IPS-18a (cell line): ENCODE data around the gene MOSPD2.
A peak's percentile ranks its signal among the peaks of the same experiment; 100 is the strongest.

Experiments used
- H3K27ac ChIP-seq: one replicate; pipeline ENCODE4 v1.5.1; 2013; ENCODE audit warnings: low read length
- H3K27me3 ChIP-seq: one replicate; pipeline ENCODE4 v1.6.1; 2013; ENCODE audit warnings: mild to moderate bottlenecking, low read length; ENCODE audit not compliant: control insufficient read depth, insufficient read depth
- H3K36me3 ChIP-seq: one replicate; pipeline ENCODE4 v1.6.1; 2013; ENCODE audit warnings: low read depth, low read length; ENCODE audit not compliant: control insufficient read depth
- H3K4me1 ChIP-seq: one replicate; pipeline ENCODE4 v1.6.1; 2013; ENCODE audit warnings: low read depth, low read length; ENCODE audit not compliant: control insufficient read depth
- H3K4me3 ChIP-seq: one replicate; pipeline ENCODE4 v1.5.1; 2013; ENCODE audit warnings: low read length
- H3K9ac ChIP-seq: one replicate; pipeline ENCODE4 v1.6.1; 2013; ENCODE audit warnings: mild to moderate bottlenecking, low read length, moderate library complexity
- H3K9me3 ChIP-seq: one replicate; pipeline ENCODE4 v1.6.1; 2013; ENCODE audit warnings: low read depth, low read length; ENCODE audit not compliant: control insufficient read depth

The MOSPD2 gene

DNA sequence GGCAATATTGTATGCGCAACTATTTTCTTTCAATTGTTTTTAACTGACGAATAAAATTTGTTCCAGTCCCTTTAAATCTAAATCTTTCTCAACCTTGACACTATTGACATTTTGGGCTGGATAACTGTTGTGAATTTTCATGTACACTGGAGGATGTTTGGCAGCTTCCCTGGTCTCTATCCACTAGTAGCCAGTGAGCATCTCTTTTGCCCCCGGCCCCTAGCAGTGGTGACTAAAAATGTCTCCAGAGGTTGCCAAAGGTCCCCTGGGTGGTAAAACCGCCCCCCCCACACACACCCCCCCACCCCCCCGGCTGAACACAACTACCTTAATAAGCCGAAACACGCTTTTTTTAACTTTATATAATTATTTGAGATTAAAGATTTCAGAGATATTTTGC is 866 bp upstream of the MOSPD2 start:
- H3K27ac ChIP-seq: no peak overlapping the region
- H3K4me3 ChIP-seq: peak overlapping the region; percentile 93
- no peaks in the 10 kb centered on the region for H3K27me3 ChIP-seq

DNA sequence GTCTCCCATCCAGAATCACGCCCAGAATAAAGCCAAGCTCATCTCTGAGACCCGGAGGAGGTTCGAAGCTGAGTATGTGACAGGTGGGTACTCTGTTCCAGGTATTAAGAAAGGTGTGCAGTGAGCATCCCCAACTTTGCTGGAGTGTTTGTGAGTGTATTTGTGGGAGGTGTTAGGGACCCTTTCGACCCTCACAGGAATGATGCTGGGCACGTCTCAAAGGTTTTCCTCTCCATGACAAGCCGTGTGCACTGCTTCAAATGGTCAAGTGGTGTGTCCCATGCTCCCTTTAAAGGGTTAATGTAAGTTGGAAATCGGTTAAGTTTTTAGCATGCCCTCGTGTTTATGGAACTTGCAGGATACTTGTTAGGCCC is 442 bp downstream of the MOSPD2 start:
- Histone ChIP-seq H3K4me3 (peak overlapping the region; percentile 95), H3K27ac (peak overlapping the region; percentile 46)

More for the DNA sequence above, 866 bp upstream of the MOSPD2 start:
- Histone ChIP-seq H3K36me3 (peaks cover 10% of the 10 kb centered on the region), H3K4me1 (peaks cover 10% of the 10 kb centered on the region), H3K9me3 (peaks cover 4% of the 10 kb centered on the region), H3K9ac (peak overlapping the region; percentile 82)

DNA sequence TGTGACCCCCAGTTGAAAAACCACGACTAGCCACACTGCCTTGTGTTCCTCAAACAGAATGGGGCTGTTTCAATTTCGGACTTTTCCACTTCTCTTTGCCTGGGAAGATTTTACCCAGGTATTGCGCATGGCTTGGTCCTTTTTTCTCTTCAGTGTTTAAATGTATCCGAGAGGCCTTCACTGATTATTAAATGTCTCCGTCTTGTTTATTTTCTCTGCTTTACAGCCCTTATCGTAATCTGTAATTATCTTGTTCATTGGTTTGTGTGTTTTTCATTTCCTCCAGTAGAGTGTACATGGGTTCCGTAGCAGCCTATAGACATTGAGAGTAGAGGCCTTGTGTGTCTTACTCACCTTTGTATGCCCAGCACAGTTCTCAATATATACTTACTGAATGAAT is 2.4 kb downstream of the MOSPD2 start:
- no peaks in the 10 kb centered on the region for H3K27me3 ChIP-seq
- no peaks in the 10 kb centered on the region for H3K36me3 ChIP-seq
- H3K4me3 ChIP-seq: no peak overlapping the region
- H3K27ac ChIP-seq: no peak overlapping the region
- H3K9ac ChIP-seq: no peak overlapping the region
- H3K4me1 ChIP-seq: peaks cover 10% of the 10 kb centered on the region
- no peaks in the 10 kb centered on the region for H3K9me3 ChIP-seq

More for the DNA sequence above, 442 bp downstream of the MOSPD2 start:
- H3K9ac ChIP-seq: peak overlapping the region; percentile 85
- no peaks in the 10 kb centered on the region for H3K27me3 ChIP-seq
- H3K9me3 ChIP-seq: no peaks in the 10 kb centered on the region
- H3K4me1 ChIP-seq: peaks cover 10% of the 10 kb centered on the region
- peaks cover 2% of the 10 kb centered on the region for H3K36me3 ChIP-seq

DNA sequence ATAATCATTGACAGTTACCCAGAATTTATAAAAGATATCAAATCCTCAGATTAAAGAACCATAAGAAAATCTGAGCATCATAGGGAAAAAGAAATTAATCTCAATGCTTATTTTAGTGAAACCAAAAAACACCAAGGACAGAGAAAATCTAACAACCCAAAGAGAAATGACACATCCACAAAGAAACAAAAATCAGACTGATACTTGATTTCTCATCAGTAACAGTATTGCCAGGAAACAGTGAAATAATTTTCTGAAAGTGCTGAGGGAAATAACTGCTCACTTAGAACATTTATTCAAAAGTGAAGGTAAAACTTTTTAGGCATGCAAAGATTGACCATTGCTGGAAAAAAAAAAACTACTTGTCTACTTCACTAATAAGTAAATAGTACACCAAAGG is 10.6 kb downstream of the MOSPD2 start:
- no peak overlapping the region for H3K4me3 ChIP-seq
- no peak overlapping the region for H3K27ac ChIP-seq
- no peak overlapping the region for H3K9ac ChIP-seq
- no peaks in the 10 kb centered on the region for H3K36me3 ChIP-seq
- no peaks in the 10 kb centered on the region for H3K9me3 ChIP-seq
- no peaks in the 10 kb centered on the region for H3K27me3 ChIP-seq
- no peaks in the 10 kb centered on the region for H3K4me1 ChIP-seq

DNA sequence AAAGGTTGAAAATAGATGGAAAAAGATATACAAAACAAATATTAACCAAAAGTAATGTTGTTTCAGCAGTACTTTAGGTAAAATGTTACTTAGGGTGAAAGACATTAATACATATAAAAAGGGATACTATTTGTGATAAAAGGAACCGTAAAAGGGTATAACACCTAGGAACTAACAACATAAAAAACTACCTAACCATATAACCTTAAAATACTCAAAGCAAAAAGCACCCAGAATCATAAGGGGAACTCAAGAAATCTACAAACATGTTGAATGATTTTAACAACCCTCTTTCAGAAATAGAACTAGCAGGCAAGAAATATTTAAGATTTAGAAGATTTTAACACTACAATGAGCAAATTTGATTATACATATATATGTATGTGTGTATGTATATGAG is 11.5 kb downstream of the MOSPD2 start:
- Histone ChIP-seq H3K4me1 (no peaks in the 10 kb centered on the region), H3K4me3 (no peak overlapping the region), H3K27ac (no peak overlapping the region), H3K36me3 (no peaks in the 10 kb centered on the region), H3K27me3 (no peaks in the 10 kb centered on the region), H3K9ac (no peak overlapping the region), H3K9me3 (no peaks in the 10 kb centered on the region)

DNA sequence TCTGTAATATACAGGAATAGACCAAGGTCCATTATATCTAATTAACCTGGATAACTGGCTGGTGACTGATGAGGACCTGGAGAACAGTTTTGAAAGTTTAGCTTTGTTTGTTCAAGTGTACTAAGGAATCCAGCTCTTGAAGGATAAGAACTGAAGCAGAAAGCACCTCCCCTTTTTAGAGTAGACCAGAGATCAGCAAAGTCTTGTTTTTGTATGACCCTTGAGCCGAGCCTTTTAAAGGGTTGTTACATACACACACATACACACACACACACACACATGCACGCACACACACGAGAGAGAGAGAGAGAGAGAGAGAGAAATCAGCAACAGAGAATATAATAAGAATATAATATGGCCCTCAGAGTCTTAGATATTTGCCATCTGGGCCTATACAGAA is 13.0 kb downstream of the MOSPD2 start:
- Histone ChIP-seq H3K9me3 (no peaks in the 10 kb centered on the region), H3K27me3 (no peaks in the 10 kb centered on the region), H3K4me1 (no peaks in the 10 kb centered on the region)

DNA sequence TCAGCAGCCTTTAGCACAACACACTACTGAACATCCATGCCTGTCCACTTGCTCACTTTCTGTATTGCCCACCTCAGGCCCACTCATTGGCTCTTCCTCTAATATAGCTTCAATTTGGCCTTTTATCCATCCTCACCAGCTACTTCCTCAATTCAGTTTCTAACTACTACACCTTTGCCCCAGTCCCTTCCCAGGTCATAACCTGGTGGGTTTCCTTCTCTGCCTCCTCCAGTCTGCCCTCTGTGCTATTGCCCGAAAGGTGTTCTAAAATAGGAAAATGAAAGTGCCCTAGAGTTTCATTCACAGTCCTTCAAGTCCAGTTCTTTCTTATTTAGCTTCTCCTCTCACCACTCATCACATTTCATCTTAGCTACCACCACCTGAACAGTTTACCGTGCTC is 23.1 kb downstream of the MOSPD2 start:
- Histone ChIP-seq H3K4me1 (peaks cover 6% of the 10 kb centered on the region), H3K4me3 (no peak overlapping the region), H3K27ac (no peak overlapping the region), H3K9me3 (no peaks in the 10 kb centered on the region), H3K27me3 (no peaks in the 10 kb centered on the region), H3K36me3 (peaks cover 3% of the 10 kb centered on the region), H3K9ac (no peak overlapping the region)

More for the DNA sequence above, 13.0 kb downstream of the MOSPD2 start:
- no peak overlapping the region for H3K9ac ChIP-seq
- no peak overlapping the region for H3K4me3 ChIP-seq
- no peak overlapping the region for H3K27ac ChIP-seq
- H3K36me3 ChIP-seq: no peaks in the 10 kb centered on the region

DNA sequence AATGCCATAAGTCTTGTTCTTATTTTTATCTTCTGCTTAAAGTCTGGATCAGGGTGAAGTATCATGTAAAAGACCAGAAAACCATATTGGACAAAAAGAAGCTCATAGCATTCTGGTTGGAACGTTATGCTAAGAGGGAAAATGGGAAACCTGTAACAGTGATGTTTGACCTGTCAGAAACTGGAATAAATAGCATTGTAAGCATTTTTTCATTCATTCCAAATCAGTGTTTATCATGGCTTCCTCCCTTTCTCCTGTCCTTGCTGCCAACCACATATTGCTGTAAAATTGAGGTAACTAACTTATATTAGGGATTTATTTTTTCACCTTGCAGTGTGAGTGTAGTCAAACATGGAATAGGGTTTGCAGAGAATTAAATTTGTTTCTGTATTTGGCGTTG is 23.8 kb downstream of the MOSPD2 start:
- Histone ChIP-seq H3K9ac (no peak overlapping the region), H3K4me3 (no peak overlapping the region), H3K36me3 (peaks cover 3% of the 10 kb centered on the region), H3K9me3 (no peaks in the 10 kb centered on the region), H3K27ac (no peak overlapping the region), H3K4me1 (peaks cover 6% of the 10 kb centered on the region), H3K27me3 (no peaks in the 10 kb centered on the region)

DNA sequence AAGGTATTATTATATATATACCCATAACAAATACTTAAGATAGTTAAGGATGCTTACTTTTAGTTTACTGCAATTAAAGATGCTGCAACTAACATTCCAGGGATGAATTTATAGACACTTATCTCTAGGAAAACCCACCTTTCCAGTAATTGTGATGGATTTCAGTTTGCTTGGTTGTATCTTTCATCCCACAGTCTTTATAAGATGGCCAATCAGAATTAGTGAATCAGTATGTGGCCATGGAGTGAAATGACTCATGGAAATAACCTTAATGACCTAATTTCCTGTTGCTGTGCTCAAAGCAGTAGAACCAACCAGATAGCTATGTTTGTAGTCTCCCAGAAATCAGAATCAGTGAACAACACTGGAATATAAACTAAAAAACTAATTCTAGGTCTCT is 26.4 kb downstream of the MOSPD2 start:
- H3K27ac ChIP-seq: peak overlapping the region; percentile 15
- H3K9me3 ChIP-seq: peaks cover 5% of the 10 kb centered on the region
- peaks cover 6% of the 10 kb centered on the region for H3K4me1 ChIP-seq
- H3K4me3 ChIP-seq: no peak overlapping the region
- peaks cover 12% of the 10 kb centered on the region for H3K36me3 ChIP-seq
- H3K27me3 ChIP-seq: no peaks in the 10 kb centered on the region
- no peak overlapping the region for H3K9ac ChIP-seq

DNA sequence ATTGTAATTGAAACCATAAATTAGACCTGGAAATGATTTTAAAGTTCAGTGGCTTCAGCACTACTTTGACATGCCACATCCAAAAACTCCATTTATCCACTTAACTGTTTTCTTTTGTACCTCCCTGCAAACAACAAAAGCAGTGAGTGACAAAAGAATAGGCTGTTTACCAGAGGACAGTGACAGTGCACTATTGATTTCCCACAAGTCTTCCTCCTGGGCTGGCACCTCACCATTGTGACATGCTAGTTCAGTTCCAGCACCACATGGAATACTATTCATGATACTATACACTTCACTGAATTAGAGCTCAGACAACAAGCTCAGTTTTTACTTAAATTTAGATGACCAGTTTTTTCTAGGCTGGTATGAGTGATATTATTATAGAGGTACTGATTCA is 29.3 kb downstream of the MOSPD2 start:
- H3K9me3 ChIP-seq: peaks cover 6% of the 10 kb centered on the region
- no peak overlapping the region for H3K9ac ChIP-seq
- H3K4me1 ChIP-seq: peaks cover 6% of the 10 kb centered on the region
- H3K27me3 ChIP-seq: no peaks in the 10 kb centered on the region
- H3K27ac ChIP-seq: no peak overlapping the region
- H3K36me3 ChIP-seq: peaks cover 14% of the 10 kb centered on the region
- H3K4me3 ChIP-seq: no peak overlapping the region

DNA sequence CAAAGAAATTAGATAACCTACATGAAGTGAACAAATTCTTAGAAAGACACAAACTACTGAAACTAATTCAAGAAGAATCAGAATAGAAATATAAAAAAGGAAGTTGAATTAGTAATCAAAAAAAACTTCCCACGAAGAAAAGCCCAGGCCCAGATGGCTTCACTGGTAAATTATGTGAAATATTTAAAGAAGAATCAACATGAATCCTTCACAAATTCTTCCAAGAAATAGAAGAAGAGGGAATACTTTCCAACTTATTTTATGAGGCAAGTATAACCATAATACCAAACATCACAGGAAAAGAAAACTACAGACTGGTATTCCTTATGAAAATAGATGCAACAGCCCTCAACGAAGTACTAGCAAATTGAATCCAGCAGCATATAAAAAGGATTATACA is 30.7 kb downstream of the MOSPD2 start:
- H3K27ac ChIP-seq: no peak overlapping the region
- peaks cover 11% of the 10 kb centered on the region for H3K36me3 ChIP-seq
- peaks cover 6% of the 10 kb centered on the region for H3K4me1 ChIP-seq
- peaks cover 6% of the 10 kb centered on the region for H3K9me3 ChIP-seq
- no peaks in the 10 kb centered on the region for H3K27me3 ChIP-seq
- H3K4me3 ChIP-seq: no peak overlapping the region
- H3K9ac ChIP-seq: no peak overlapping the region

DNA sequence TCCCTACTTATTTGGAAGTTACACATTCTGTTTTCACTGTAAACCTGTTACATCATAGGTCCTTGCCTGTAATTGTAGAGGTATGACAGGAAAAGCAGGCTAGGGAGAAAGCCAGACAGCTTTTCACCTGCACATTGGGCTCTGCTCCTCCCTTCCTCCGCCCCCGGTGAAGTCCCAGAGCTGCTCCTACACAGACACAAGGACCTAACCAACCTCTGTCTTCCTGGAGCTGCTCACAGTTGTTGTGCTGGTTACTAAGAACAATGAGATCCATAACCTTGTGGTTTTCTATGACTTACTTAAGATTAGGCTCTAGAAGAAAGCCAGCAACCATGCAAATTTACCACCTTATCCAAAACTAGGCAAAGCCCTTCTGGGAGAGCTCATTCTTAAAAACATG is 40.0 kb downstream of the MOSPD2 start:
- no peaks in the 10 kb centered on the region for H3K4me1 ChIP-seq
- H3K4me3 ChIP-seq: no peak overlapping the region
- no peak overlapping the region for H3K27ac ChIP-seq
- H3K36me3 ChIP-seq: peaks cover 48% of the 10 kb centered on the region
- H3K9ac ChIP-seq: no peak overlapping the region
- no peaks in the 10 kb centered on the region for H3K27me3 ChIP-seq
- H3K9me3 ChIP-seq: no peaks in the 10 kb centered on the region
